Fibroblast of the aortic adventitia (primary cell): ENCODE results near the gene PEF1. TPM values are rescaled to one million over a fixed set of nuclear protein-coding genes. Genes with fewer than 3 reads are reported as not detected.

ENCODE experiments used
- DNase-seq: peaks from one replicate; pipeline ENCODE4 v3.0.0-alpha.2; 2010; ENCODE audit warnings: low read depth
- H3K4me3 ChIP-seq: 2 replicates; pipeline ENCODE4 v1.5.1; 2011; ENCODE audit warnings: low read depth, mild to moderate bottlenecking, control low read depth, low read length, moderate library complexity
- total RNA-seq: library from RNA; depleted of rRNA; stranded (reverse); fragments of >200 nt; gene quantifications from 2 replicates; pipeline ENCODE4 v1.2.3, GENCODE V29; 2012; ENCODE audit warnings: low replicate concordance
- TF ChIP-seq, protein P1 (sequence below): IDR thresholded peaks from 2 replicates; pipeline ENCODE4 v1.5.1; 2011; ENCODE audit warnings: mild to moderate bottlenecking, low read length, control low read depth, inconsistent platforms; ENCODE audit not compliant: insufficient read depth

The PEF1 gene
- total RNA-seq, 1 donor = 59.8 TPM

DNA sequence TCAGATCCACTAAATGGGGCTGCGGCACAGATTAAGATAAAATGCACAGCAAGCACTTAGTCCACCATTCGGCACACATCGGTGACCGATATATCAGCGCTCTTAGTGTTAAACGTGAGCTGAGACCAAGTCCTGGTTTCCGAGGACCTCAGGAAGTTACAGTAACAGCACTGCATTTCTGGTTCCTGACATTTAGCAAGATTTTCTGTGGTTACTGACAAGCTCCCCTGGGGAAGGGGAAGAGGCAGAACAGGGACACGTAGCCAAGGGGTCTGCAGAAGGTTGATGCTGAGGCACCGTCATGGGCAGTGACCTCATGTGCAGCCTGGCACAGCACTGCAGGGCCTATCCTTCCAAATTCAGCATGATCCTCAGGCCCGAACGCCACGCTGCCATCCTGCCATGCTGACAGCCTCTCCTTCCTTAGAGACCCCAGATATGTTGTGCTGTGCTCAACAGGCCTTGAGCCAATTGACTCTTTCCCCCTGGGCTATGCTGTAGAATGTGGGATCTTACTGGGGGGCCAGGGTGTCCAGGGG lies 13.4 kb upstream of the PEF1 start:
- TF ChIP-seq, protein P1, sequence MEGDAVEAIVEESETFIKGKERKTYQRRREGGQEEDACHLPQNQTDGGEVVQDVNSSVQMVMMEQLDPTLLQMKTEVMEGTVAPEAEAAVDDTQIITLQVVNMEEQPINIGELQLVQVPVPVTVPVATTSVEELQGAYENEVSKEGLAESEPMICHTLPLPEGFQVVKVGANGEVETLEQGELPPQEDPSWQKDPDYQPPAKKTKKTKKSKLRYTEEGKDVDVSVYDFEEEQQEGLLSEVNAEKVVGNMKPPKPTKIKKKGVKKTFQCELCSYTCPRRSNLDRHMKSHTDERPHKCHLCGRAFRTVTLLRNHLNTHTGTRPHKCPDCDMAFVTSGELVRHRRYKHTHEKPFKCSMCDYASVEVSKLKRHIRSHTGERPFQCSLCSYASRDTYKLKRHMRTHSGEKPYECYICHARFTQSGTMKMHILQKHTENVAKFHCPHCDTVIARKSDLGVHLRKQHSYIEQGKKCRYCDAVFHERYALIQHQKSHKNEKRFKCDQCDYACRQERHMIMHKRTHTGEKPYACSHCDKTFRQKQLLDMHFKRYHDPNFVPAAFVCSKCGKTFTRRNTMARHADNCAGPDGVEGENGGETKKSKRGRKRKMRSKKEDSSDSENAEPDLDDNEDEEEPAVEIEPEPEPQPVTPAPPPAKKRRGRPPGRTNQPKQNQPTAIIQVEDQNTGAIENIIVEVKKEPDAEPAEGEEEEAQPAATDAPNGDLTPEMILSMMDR = no peak
- DNase-seq = no peak
- no peak overlapping the region for H3K4me3 ChIP-seq

DNA sequence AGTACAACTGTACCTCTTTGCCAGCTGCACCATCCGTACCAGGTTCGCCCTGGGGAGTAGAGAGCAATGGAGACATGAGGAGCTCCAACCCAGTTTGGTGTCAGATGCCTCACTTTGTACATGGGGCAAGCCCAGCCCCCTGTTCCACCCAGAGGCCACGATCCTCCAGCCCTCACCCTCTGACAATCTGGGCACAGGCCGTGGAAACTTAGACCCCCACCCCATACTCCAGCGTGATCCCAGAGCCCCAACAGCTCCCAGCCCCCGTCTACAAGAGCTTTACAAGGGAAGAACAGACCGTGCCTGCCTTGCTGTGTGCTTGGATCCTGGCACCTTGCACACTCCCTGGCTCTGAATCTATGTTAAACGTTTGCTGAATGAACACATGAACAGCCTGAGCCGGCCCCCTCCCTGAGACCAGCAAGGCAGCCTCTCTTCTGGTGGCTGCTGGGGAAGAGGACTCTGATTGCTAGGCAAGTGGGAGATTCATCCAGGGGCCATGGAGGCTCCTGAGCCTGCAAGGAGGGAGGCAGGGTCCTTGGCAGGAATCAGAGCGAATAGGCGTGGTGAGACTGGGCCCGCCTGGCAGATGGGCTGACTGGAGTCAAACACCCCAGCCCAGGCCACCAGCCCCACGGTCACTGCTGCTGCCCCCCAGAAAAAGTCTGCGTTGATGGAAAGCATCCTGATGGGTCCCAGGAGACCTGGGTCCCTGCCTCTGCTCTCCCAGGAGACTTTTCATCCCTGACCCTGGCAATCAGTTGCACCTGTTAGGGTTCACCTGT lies 12.5 kb upstream of the PEF1 start:
- no peak for DNase-seq
- TF ChIP-seq, protein P1 = no peak

DNA sequence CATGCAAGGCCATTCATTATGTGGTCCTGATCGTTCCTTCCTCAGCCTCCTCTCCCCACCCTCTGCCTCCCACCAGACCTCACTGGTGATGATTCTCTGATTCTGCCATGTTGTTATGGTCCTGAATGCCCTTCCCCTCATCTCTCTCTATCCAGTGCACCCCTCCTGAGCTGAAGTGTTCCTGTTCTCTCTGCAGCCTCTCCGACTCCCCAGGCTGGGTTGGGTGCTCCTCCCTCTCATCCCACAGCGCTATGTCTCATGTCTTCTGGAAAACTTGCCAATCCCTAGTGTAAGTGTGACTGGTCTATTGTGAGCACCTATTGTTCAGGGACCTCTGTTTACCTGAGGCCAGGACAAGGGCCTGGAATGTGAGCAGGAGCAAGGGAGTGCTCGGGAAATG lies 11.1 kb upstream of the PEF1 start:
- DNase-seq = no peak
- no peak overlapping the region for H3K4me3 ChIP-seq
- TF ChIP-seq, protein P1 = no peak

More for the DNA sequence above, 12.5 kb upstream of the PEF1 start:
- no peak overlapping the region for H3K4me3 ChIP-seq

DNA sequence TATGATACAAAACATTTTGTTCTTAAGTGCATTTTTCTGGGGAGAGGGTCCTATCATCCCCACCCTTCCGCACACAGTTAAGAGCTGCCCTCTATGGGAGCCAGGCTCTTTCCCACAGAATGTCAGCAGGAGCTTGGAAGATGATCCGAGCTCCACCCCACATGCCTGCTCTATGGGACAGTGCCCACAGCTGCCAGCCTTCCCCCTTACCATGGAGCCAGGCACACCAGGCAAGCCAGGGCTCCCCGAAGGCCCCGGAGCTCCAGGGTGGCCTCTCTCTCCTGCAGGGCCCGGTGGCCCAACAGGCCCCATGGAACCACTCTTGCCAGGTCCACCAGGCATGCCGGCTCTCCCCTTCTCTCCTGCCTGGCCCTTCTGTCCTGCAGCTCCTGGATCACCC lies 10.4 kb upstream of the PEF1 start:
- TF ChIP-seq, protein P1 = no peak
- DNase-seq = no peak
- no peak overlapping the region for H3K4me3 ChIP-seq

DNA sequence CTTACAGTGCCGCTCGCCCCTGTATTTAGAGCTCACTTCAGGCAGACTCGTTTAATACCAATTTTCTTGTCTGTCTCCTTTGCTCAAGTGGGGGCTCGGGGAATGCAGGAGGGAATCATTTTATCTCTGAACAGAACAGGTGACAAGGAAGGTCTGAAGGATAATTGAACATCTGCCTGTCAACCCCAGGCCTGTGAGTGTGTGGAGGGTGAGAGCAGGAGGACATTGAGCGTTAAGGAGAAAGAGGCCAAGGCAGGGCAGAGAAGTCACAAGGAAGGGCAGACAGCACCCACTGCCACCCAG lies 9.7 kb upstream of the PEF1 start:
- TF ChIP-seq, protein P1 = no peak
- no peak for DNase-seq
- no peak overlapping the region for H3K4me3 ChIP-seq

DNA sequence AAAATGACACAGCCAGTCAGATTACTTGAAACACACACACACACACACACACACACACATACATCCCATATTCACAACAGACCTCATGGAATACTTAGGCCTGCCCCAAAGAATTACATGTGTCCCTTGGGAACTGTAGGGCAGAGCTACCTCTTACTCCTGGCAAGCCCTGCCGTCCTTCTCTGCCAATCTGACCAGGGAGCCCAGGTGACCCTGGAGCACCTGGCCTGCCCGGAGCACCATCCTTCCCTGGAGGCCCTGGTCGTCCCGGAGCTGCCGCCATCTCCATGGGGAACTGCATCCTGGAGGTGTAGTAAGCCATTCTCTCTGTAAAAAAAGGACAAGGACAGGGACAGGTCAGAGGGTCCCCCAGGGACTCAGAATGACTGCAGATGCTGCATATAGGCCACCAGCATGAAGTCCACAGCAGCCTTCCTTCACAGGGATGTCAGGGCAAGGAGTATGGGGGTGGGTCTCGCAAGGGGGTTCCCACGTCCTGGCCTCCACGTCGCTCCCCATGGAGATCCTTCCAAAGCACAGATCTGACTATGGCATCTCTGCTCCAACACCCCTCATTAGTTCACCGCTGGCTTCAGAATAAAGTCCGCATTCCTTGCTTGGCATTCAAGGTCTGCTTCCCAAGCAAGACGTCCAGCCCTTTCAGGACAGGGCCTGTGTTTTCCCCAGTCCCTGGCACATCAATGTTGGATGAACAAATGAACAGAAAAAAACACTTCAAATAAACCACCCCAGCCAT lies 9.2 kb upstream of the PEF1 start:
- H3K4me3 ChIP-seq = no peak overlapping the region
- DNase-seq = no peak
- TF ChIP-seq, protein P1 = no peak
